ENCODE data around the gene CLEC4A. TPM values are rescaled to one million over a fixed set of nuclear protein-coding genes. Genes with fewer than 3 reads are reported as not detected.

The CLEC4A gene
- total and polyA plus RNA-seq, 10 of the 15 experiments (the other 5 are each of a cell fraction or from before 2014, with no cell fraction given) = 0.62 to 2.1 (median 1.1) TPM

- TF ChIP-seq POLR2AphosphoS5 (IDR thresholded peaks at IDR 0.05; ENCODE audit: low read length) (no peak), RB1 (IDR thresholded peaks at IDR 0.05; ENCODE audit: borderline replicate concordance) (no peak), IRF4 (IDR thresholded peaks at IDR 0.05; ENCODE audit: low read depth, low read length) (no peak)
Observed at GRCh38 chr12:8078916-8079315, 44.5 kb upstream of the CLEC4A start (continued).

GRCh38 chr12:8080120-8080519 is 43.3 kb upstream of the CLEC4A start:
- intact Hi-C loops (cut with micrococcal nuclease; ENCODE audit: unreplicated experiment) (loop anchor here (5.0 to 10.0 kb wide), 2 partner anchors 43 to 145 kb away; partner anchors contain the start of gene SLC2A3), in situ Hi-C loops (cut with MboI) (no loop called here)
- 0 out of 2 replicates have a peak overlapping the region, but pooled peaks have one; percentile 36 for H3K4me2 ChIP-seq (ENCODE audit: control insufficient read depth, insufficient read depth)
- H3K9ac ChIP-seq (ENCODE audit: control insufficient read depth, insufficient read depth, low read length) = no peak overlapping the region
- H3K4me1 ChIP-seq (ENCODE audit: control insufficient read depth, insufficient read depth, low read length) = peaks cover 8% of the 10 kb centered on the region
- no peaks in the 10 kb centered on the region for H3K27me3 ChIP-seq (replicated peaks in 1 of 2; ENCODE audit: control insufficient read depth in 2 of 2, insufficient read depth in 2 of 2, low read length in 1 of 2)
- RAD21 ChIA-PET (ENCODE audit: unreplicated experiment) = no interaction called here
- FAIRE-seq (no peak), DNase-seq (ENCODE audit: low read depth, low spot score) (no peak), ATAC-seq (no peak)
- no peak overlapping the region for H3K27ac ChIP-seq (ENCODE audit: control insufficient read depth, insufficient read depth)
- no peaks in the 10 kb centered on the region for H3K36me3 ChIP-seq (ENCODE audit: control insufficient read depth in 2 of 2, insufficient read depth in 2 of 2, low read length in 1 of 2)
- H4K20me1 ChIP-seq (ENCODE audit: control insufficient read depth, insufficient read depth) = no peaks in the 10 kb centered on the region
- POLR2A ChIA-PET = no interaction called here
- SMC1A ChIA-PET (ENCODE audit: uncharacterized antibody, unreplicated experiment) = interaction anchor here (1.6 to 2.0 kb wide), 2 partner anchors 29 to 147 kb away, joined by 3 to 4 read pairs; no protein-coding TSS in a partner anchor
- H3K4me3 ChIP-seq = no peak overlapping the region
- H3K9me3 ChIP-seq (replicated peaks; ENCODE audit: control insufficient read depth, insufficient read depth, low read length) = no peaks in the 10 kb centered on the region
- no peak overlapping the region for H2AFZ ChIP-seq (ENCODE audit: control insufficient read depth, low read depth, low read length)
- no TSS peak for BruUV-seq (replicated peaks)
- H3K79me2 ChIP-seq (ENCODE audit: control insufficient read depth, insufficient read depth, low read length) = peaks cover 38% of the 10 kb centered on the region
- CTCF ChIA-PET = interaction anchor here (1.1 to 7.9 kb wide), 4 partner anchors 9 to 84 kb away, joined by 3 to 115 read pairs (median 4); no protein-coding TSS in a partner anchor
- peak; percentile 73 for TF ChIP-seq RAD51 (IDR thresholded peaks at IDR 0.05)
- peak; percentile 19; the same call in 1 of the 2 replicates for TF ChIP-seq NR2F1 (conservative IDR thresholded peaks at IDR 0.05)
- no peak for TF ChIP-seq ETV6 (conservative IDR thresholded peaks at IDR 0.05 in 1 of 2, IDR thresholded peaks at IDR 0.05 in 1 of 2; ENCODE audit: borderline replicate concordance in 1 of 2, low read depth in 1 of 2)
- TF ChIP-seq POLR2AphosphoS2 (IDR thresholded peaks at IDR 0.05; ENCODE audit: low read depth, low read length) = no peak
- peak; percentile 36; the same call in 1 of the 2 replicates for TF ChIP-seq ZNF384 (IDR thresholded peaks at IDR 0.05; ENCODE audit: borderline replicate concordance, low read depth, low read length)
- no peak for TF ChIP-seq BCLAF1 (IDR thresholded peaks at IDR 0.05)
- no peak for TF ChIP-seq ZNF274 (IDR thresholded peaks at IDR 0.05; ENCODE audit: insufficient read depth, insufficient read length)
- no peak for TF ChIP-seq EED (IDR thresholded peaks at IDR 0.05; ENCODE audit: low read depth)
- no peak for TF ChIP-seq NFYA (IDR thresholded peaks at IDR 0.05; ENCODE audit: borderline replicate concordance, low read depth, low read length)
- no peak for TF ChIP-seq TCF12 (IDR thresholded peaks at IDR 0.05; ENCODE audit: low read depth, low read length)
- TF ChIP-seq FOXK2 (IDR thresholded peaks at IDR 0.05) = no peak
- TF ChIP-seq PKNOX1 (IDR thresholded peaks at IDR 0.05) = no peak
- no peak for TF ChIP-seq PBX3 (IDR thresholded peaks at IDR 0.05; ENCODE audit: insufficient replicate concordance, low read depth, low read length)
- no peak; the same call in 1 of the 2 replicates for TF ChIP-seq RUNX3 (IDR thresholded peaks at IDR 0.05; ENCODE audit: low read length)
- TF ChIP-seq ATF7 (IDR thresholded peaks at IDR 0.05; ENCODE audit: low read depth) = peak; percentile 80
